G401 (cell line): ENCODE results near the gene SH2B2. TPM values are rescaled to one million over a fixed set of nuclear protein-coding genes. Genes with fewer than 3 reads are reported as not detected.
"Not testable (repeated sequence)": the region's sequence is repeated elsewhere in the genome, so short reads cannot be mapped to it uniquely, and the experiment has no call there.

ENCODE experiments used
- DNase-seq: peaks from one replicate; pipeline ENCODE4 v3.0.0-alpha.2; 2015; ENCODE audit warnings: low spot score
- in situ Hi-C: cut with HindIII; loops from 2 replicates; pipeline ENCODE4 v1.10.0; 2016; ENCODE audit warnings: low sequenced_read_pairs, mixed read lengths
- total RNA-seq: library from RNA; depleted of rRNA; stranded (reverse); fragments of >200 nt; shearing (Covaris generic); gene quantifications from 2 replicates; pipeline ENCODE4 v1.2.3, GENCODE V29; 2014

The SH2B2 gene
- total RNA-seq, 1 experiment from 2014 or later: 31.6 TPM

DNA sequence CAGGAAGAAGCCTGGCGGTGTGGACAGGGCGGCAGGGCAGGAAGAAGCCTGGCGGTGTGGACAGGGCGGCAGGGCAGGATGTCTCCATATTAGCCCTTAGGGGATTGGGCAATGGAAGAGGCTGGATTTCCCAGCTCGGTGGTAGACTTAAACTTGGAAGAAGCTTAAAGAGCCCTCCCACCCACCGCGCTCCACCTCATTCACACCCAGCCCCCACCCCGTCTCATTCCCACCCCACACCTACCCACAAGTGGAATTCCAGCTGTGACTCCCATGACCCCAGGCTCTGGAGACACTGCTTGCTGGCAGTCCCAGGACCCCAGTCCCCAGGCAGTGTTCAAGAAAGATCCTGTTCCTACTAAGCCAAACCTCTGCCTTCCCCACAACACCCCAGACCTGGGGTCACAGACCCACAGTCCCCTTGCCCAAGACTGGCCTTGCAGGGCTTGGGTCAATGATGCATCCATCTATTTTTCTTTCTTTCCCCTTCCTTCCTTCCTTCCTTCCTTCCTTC is 35.6 kb downstream of the SH2B2 start:
- no peak for DNase-seq
- in situ Hi-C loops: no loop called here

DNA sequence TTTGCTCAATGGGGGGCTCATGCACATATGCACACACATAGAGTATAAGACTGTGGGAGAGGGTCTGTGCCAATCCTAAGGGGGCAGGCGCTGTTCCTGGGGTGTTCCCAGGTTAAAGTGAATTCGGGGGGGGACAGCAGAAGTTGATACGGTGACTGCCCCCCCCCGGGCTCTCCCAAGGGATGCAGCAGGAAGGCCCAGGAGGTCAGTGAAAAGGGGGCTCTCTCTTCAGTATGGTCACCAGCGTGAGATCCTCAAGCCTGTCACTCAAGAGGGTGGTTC is 37.2 kb downstream of the SH2B2 start:
- no peak for DNase-seq
- in situ Hi-C loops: no loop called here

GRCh38 chr7:102325106-102325505 is 38.4 kb downstream of the SH2B2 start:
- in situ Hi-C loops: not testable (repeated sequence)

GRCh38 chr7:102326157-102326889 is 39.7 kb downstream of the SH2B2 start:
- in situ Hi-C loops: no loop called here
- DNase-seq: no peak

More at GRCh38 chr7:102325106-102325505, 38.4 kb downstream of the SH2B2 start:
- DNase-seq: not testable (repeated sequence)

DNA sequence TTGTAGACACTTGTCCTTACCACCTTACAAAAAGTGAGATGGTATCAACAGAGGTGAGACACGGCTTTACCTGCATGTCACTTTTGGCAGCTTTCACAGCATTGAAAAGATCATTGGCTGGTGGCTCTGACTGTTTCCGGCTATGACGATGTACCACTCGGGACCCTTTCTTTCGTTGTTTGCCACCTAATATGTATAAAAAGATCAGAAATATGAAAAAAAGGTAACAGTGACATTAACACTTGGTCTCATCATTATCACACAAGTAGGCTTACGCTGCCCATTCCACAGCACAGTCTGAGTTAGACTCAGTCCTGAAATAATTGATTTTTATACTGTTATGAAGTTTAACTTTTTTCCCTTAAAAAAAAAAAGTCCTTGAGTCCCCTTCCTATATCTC is 40.5 kb downstream of the SH2B2 start:
- in situ Hi-C loops, DNase-seq: not testable (repeated sequence)

- DNase-seq, in situ Hi-C loops: not testable (repeated sequence)
Observed at GRCh38 chr7:102328863-102329262, 42.2 kb downstream of the SH2B2 start.

GRCh38 chr7:102329366-102329765 is 42.7 kb downstream of the SH2B2 start:
- in situ Hi-C loops, DNase-seq: not testable (repeated sequence)

GRCh38 chr7:102330666-102331460 is 44.2 kb downstream of the SH2B2 start:
- DNase-seq, in situ Hi-C loops: not testable (repeated sequence)

DNA sequence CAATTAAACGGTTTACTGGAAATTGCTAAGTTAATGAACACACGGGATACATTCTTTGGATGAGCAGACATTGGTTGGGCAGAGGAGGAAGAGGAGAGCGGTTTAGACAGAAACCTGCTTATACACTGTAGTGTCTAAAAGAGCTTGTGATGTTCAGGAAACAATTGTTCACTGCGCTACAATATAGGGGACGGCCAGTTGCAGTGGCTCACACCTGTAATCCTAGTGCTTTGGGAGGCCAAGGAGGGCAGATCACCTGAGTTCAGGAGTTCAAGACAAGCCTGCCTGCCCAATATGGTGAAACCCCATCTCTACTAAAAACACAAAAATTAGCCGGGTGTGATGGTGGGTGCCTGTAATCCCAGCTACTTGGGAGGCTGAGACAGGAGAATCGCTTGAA is 48.9 kb downstream of the SH2B2 start:
- in situ Hi-C loops, DNase-seq: not testable (repeated sequence)

GRCh38 chr7:102337002-102337401 is 50.3 kb downstream of the SH2B2 start:
- in situ Hi-C loops: not testable (repeated sequence)

DNA sequence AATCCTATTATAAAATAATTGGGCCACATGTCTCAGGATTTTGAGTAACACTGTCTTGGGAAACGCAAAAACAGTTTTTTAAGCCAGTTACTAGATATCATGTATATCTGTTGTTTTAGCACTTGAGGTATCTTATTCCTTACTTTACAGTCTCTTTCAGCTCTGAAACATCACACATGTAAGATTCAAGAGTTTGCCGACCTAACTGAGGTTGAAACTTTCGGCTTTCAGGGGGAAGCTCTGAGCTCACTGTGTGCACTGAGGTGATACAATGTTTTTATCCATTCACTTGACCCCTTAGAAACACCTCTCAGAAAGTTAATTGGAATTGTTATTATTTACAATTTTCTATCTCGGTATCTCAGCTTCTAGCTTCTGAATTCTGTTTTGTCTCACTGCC is 50.8 kb downstream of the SH2B2 start:
- in situ Hi-C loops, DNase-seq: not testable (repeated sequence)

More at GRCh38 chr7:102337002-102337401, 50.3 kb downstream of the SH2B2 start:
- DNase-seq: not testable (repeated sequence)

DNA sequence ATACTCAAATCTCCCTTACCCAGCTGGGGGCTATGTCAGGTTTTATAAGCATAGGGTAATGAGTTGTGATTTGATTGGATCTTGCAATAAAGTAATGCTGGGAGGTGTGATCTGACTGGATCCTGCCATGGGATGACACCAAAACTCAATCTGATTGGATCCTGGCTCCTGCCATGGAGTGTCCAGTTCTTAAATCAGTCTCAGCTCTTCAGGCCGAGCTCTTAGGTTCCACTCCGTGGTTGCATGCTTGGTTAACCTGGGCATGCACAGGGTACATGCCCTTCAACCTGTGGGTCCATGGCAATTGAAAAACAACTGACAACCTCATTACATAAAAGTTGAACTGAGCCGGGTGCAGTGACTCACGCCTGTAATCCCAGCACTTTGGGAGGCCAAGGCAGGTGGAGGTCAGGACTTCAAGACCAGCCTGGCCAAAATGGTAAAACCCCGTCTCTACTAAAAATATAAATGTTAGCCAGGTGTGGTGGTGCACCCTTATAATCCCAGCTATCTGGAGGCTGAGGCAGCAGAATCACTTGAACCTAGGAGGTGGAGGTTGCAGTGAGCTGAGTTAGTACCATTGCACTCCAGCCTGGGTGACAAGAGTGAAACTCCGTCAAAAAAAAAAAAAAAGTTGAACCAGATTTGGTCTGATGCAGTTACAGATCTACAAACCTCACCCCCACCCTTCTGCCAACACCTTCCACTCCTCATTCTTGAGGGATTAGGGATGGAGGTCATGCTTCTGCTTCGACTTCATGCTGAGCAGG is 54.1 kb downstream of the SH2B2 start:
- peak; percentile 35 for DNase-seq
- in situ Hi-C loops: not testable (repeated sequence)

- DNase-seq, in situ Hi-C loops: not testable (repeated sequence)
Observed at GRCh38 chr7:102346983-102347382, 60.3 kb downstream of the SH2B2 start.

DNA sequence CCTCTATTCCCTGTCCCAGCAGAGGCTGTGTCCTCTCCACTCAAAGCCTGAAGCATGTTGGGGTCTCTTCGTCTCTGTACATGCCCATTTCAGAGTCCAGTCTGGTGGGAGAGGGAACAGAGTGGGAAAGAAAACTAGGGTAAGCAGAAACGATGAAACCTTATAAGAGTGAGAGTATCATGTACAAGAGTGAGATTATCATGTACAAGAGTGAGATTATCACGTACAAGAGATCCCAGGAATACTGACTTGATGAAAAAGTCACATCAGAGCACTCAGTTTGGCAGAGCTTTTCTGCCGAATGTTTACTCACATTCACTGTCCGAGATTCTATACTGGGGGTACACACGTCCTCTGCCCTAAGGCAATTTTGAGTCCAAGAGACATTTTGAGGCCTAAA is 69.7 kb downstream of the SH2B2 start, which contains the start of gene SPDYE6:
TSS of gene SPDYE6 (minus strand) at position 101 of the 400 bp plus-strand sequence. CDS start 421 bp downstream, outside the sequence.
- DNase-seq, in situ Hi-C loops: not testable (repeated sequence)

DNA sequence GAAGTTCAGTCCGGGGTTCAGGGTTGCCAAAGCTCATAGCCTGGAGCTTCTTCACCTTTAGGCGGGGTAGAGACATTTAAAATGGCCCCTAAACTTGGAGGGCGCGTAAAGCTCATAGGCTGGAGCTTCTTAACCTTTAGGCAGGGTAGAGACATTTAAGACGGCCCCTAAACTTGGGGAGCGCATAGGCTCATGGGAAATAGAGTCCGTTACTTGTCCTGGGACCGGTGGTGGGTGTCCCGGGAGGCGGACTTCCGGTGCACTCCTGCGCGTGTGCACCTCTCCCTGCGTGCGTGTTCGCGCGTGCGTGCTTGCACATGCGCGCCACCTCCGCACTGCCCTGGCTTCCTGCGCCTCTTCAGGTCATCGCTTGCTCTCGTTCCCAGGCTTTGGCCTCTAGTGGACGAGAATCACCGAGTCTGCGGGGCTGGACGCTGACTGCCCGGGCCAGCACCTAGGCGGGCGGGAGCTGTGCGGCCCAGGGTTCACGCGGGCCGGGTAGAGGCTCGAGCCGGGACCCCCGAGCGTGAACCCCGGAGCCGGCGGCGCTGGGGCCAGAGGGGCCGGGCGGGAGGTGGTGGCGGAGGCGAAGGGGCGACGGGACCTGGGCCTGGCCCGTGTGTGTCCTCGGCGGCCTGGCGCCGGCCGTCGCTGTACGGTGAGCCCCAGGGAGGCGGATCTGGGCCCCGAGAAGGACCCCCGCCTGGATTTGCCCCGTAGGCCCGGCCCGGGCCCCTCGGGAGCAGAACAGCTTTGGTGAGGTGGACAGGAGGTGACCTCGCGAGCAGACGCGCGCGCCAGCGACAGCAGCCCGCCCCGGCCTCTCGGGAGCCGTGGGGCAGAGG is 77.1 kb downstream of the SH2B2 start:
- DNase-seq: peak; percentile 99
- in situ Hi-C loops: not testable (repeated sequence)

DNA sequence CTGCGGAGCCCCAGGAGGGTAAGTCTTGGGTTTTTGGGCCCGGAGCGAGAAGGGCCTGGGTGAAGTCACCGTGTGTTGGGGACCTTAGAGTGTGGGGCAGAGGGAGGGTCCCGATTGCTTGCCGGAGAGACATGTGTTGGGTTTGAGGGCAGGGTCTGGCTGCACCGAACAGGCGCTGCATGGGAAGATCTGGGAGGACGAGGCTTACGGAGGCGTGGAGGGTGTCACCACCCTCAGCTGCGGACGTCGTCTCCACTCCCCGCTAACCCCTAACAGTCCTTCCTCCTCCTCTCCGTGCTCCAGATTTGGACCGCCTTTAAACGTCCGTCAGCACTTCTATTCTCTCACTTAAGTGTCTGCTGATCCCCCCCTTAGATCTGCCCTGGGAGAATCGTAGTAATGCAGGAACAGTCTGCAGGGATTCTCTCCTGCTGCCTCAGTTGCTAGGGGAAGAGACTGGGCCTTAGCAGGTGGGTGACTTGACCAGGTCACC is 77.8 kb downstream of the SH2B2 start:
- in situ Hi-C loops, DNase-seq: not testable (repeated sequence)

DNA sequence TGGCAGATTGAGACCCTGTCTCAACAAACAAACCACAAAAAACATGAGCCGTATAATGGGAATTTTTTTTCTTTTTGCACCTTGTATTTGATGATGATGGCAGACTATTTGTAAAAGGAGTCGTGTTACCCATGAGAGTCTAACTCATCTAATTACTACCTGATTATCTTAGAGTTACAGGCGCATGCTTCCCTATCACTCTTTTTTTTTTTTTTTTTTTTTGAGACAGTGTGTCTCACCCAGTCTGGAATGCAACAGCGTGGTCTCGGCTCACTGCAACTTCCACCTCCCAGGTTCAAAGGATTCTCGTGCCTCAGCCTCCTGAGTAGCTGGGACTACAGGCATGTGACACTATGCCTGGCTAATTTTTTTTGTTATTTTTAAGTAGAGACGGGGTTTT is 78.7 kb downstream of the SH2B2 start:
- in situ Hi-C loops, DNase-seq: not testable (repeated sequence)

- in situ Hi-C loops, DNase-seq: not testable (repeated sequence)
Observed at GRCh38 chr7:102370038-102370437, 83.4 kb downstream of the SH2B2 start.
